Fibroblast of mammary gland (primary cell): ENCODE results near the gene TIAL1.

Experiments used
- DNase-seq: peaks from one replicate; pipeline ENCODE4 v3.0.0-alpha.2; 2010; ENCODE audit warnings: low read depth
- H3K4me3 ChIP-seq: 2 replicates; pipeline ENCODE4 v1.5.1; 2011; ENCODE audit warnings: low read depth, mild to moderate bottlenecking, low read length, moderate library complexity; ENCODE audit not compliant: control insufficient read depth
- CTCF ChIP-seq: conservative IDR thresholded peaks from 2 replicates; pipeline ENCODE4 v1.5.1; 2011; ENCODE audit warnings: low read depth, low read length, inconsistent platforms; ENCODE audit not compliant: control insufficient read depth, insufficient read depth

The TIAL1 gene

GRCh38 chr10:119640384-119640783, 43.6 kb upstream of the TIAL1 start:
- DNase-seq, result no peak
- H3K4me3 ChIP-seq, result no peak overlapping the region
- TF ChIP-seq CTCF, result no peak

GRCh38 chr10:119638982-119639381, 42.2 kb upstream of the TIAL1 start:
- no peak for TF ChIP-seq CTCF
- DNase-seq, result no peak
- H3K4me3 ChIP-seq, result no peak overlapping the region

GRCh38 chr10:119637631-119638030, 40.9 kb upstream of the TIAL1 start:
- no peak for DNase-seq
- no peak overlapping the region for H3K4me3 ChIP-seq
- no peak for TF ChIP-seq CTCF

- DNase-seq, result peak; percentile 48
- no peak overlapping the region for H3K4me3 ChIP-seq
- TF ChIP-seq CTCF, result no peak
These were observed 37.4 kb upstream of the TIAL1 start for GRCh38 chr10:119634219-119634544.

GRCh38 chr10:119633538-119634218, 36.9 kb upstream of the TIAL1 start:
- DNase-seq, result no peak
- H3K4me3 ChIP-seq, result no peak overlapping the region
- no peak for TF ChIP-seq CTCF

- no peak for TF ChIP-seq CTCF
- no peak overlapping the region for H3K4me3 ChIP-seq
- DNase-seq, result no peak
These were observed 33.5 kb upstream of the TIAL1 start for GRCh38 chr10:119630300-119630699.
